Sigmoid colon (tissue), 7 donors: ENCODE data around the gene KIF13A. TPM values are rescaled to one million over a fixed set of nuclear protein-coding genes. Genes with fewer than 3 reads are reported as not detected.
"Not testable (repeated sequence)": the region's sequence is repeated elsewhere in the genome, so short reads cannot be mapped to it uniquely, and the experiment has no call there.

ENCODE experiments used
- DNase-seq: peaks from one replicate; pipeline ENCODE4 v3.0.0-alpha.2; 2019
- H3K27ac ChIP-seq, 4 donors: fragments of 200-600 bp; sonication (generic); one replicate each; pipeline ENCODE4 v1.5.1; 2016 to 2019; ENCODE audit warnings: mild to moderate bottlenecking in 1 of 4
- H3K27me3 ChIP-seq, 3 donors: fragments of 200-600 bp; sonication (generic); one replicate each; pipeline ENCODE4 v1.5.1; 2019; ENCODE audit warnings: mild to moderate bottlenecking in 1 of 3
- H3K36me3 ChIP-seq, 4 donors: fragments of 200-600 bp; sonication (generic); one replicate each; pipeline ENCODE4 v1.5.1; 2016 to 2019
- H3K4me1 ChIP-seq, 4 donors: fragments of 200-600 bp; sonication (generic); one replicate each; pipeline ENCODE4 v1.5.1; 2017 to 2019
- H3K4me3 ChIP-seq, 4 donors: fragments of 200-600 bp; sonication (generic); one replicate each; pipeline ENCODE4 v1.5.1; 2017 to 2019; ENCODE audit warnings: mild to moderate bottlenecking in 2 of 4, moderate library complexity in 1 of 4
- H3K9me3 ChIP-seq, 4 donors: fragments of 200-600 bp in 3 of 4; sonication (generic) in 3 of 4; one replicate each; pipeline versions ENCODE4 v1.5.1 to v1.6.1; 2013 to 2019
- CTCF ChIP-seq, 4 experiments: fragments of 450-650 bp in 3 of 4; fragments of 200-600 bp in 1 of 4; IDR thresholded peaks; one replicate each; pipeline ENCODE4 v1.5.1; 2016 to 2019; ENCODE audit warnings: antibody characterized with exemption in 4 of 4, mild to moderate bottlenecking in 3 of 4, moderate library complexity in 2 of 4
- EP300 ChIP-seq, 4 donors: sonication (generic); formaldehyde crosslinking; IDR thresholded peaks; one replicate each; pipeline ENCODE4 v1.6.1; 2017; ENCODE audit warnings: antibody characterized with exemption in 4 of 4
- POLR2A ChIP-seq, 2 donors: fragments of 450-650 bp; IDR thresholded peaks; one replicate each; pipeline ENCODE4 v1.6.1; 2016; ENCODE audit warnings: antibody characterized with exemption in 2 of 2, mild to moderate bottlenecking in 2 of 2, moderate library complexity in 2 of 2
- POLR2AphosphoS5 ChIP-seq, 4 donors: sonication (generic); formaldehyde crosslinking; IDR thresholded peaks; one replicate each; pipeline ENCODE4 v1.6.1; 2017; ENCODE audit warnings: antibody characterized with exemption in 4 of 4
- WGBS, 2 donors: extraction: QIAGEN DNeasy Blood & Tissue Kit; methylation state at CpG; one replicate each; pipeline ENCODE4 v1.1.7; 2013; 5-methylcytosine and 5-hydroxymethylcytosine counted together
- intact Hi-C: fragments of 100-400 bp; cut with DNase I; formaldehyde crosslinking; loops from one replicate; pipeline ENCODE4 v1.15.1; 2023
- polyA plus RNA-seq, 3 donors: library from polyadenylated mRNA; stranded (reverse); fragments of 200-250 nt; gene quantifications; one replicate each; pipeline ENCODE4 v1.2.3, GENCODE V29; 2013
- total RNA-seq, 4 donors: library from RNA; depleted of rRNA; stranded (reverse); fragments of >200 nt; gene quantifications; one replicate each; pipeline ENCODE4 v1.1.0, GENCODE V29; 2016
- donor health status: healthy with polysubstance abuse.
- donor health status: Bipolar disorder and iron deficiency.
- donor health status: healthy.

Gene KIF13A
- total and polyA plus RNA-seq, 7 donors, result 18.5 to 73.8 (median 55.3) TPM

GRCh38 chr6:17890309-17890708 is 97.1 kb downstream of the KIF13A start:
- Histone ChIP-seq H3K27me3 (no peaks in the 10 kb centered on the region), H3K27ac (no peak overlapping the region), H3K4me1 (peaks cover 0 to 13% (median 5%) of the 10 kb centered on the region in 4 donors), H3K9me3 (peaks cover 0 to 7% (median 3%) of the 10 kb centered on the region in 4 donors), H3K36me3 (peaks cover 0 to 27% (median 7%) of the 10 kb centered on the region in 4 donors), H3K4me3 (no peak overlapping the region)
- no peak for TF ChIP-seq POLR2AphosphoS5 (IDR thresholded peaks at IDR 0.05)
- no peak for TF ChIP-seq POLR2A (IDR thresholded peaks at IDR 0.05)
- intact Hi-C loops, result no loop called here
- DNase-seq, result no peak
- 66 to 72% methylated on average over 1 of the region's 1 CpG for WGBS, 2 donors

- Histone ChIP-seq H3K36me3 (peaks cover 0 to 22% (median 6%) of the 10 kb centered on the region in 4 donors), H3K4me1 (peaks cover 0 to 18% (median 11%) of the 10 kb centered on the region in 4 donors)
- H3K4me3 ChIP-seq, H3K9me3 ChIP-seq, H3K27me3 ChIP-seq, H3K27ac ChIP-seq, intact Hi-C loops, DNase-seq: not testable (repeated sequence)
- WGBS, 2 donors, result 93 to 95% methylated on average over 9 of the region's 9 CpGs
Measured at GRCh38 chr6:17889777-17890176, 97.7 kb downstream of the KIF13A start.

- H3K27me3 ChIP-seq, result no peaks in the 10 kb centered on the region
- no peak overlapping the region for H3K27ac ChIP-seq
- intact Hi-C loops, result no loop called here
- no peaks in the 10 kb centered on the region for H3K9me3 ChIP-seq
- no peak overlapping the region for H3K4me3 ChIP-seq
- peaks cover 0 to 4% (median 0%) of the 10 kb centered on the region in 4 donors for H3K36me3 ChIP-seq
- WGBS, 2 donors, result 85 to 91% methylated on average over 1 of the region's 1 CpG
- TF ChIP-seq POLR2A (IDR thresholded peaks at IDR 0.05) (no peak), POLR2AphosphoS5 (IDR thresholded peaks at IDR 0.05) (no peak), EP300 (IDR thresholded peaks at IDR 0.05) (no peak)
- H3K4me1 ChIP-seq, result peaks cover 0 to 30% (median 23%) of the 10 kb centered on the region in 4 donors
- no peak for DNase-seq
Measured at GRCh38 chr6:17886891-17887290, 100.5 kb downstream of the KIF13A start.

GRCh38 chr6:17885889-17886576 is 101.4 kb downstream of the KIF13A start:
- no peak for DNase-seq
- Histone ChIP-seq H3K4me3 (no peak overlapping the region), H3K27me3 (no peaks in the 10 kb centered on the region), H3K4me1 (peaks cover 0 to 30% (median 23%) of the 10 kb centered on the region in 4 donors), H3K27ac (no peak overlapping the region), H3K9me3 (no peaks in the 10 kb centered on the region), H3K36me3 (no peaks in the 10 kb centered on the region)
- 96% methylated on average over 4 of the region's 4 CpGs for WGBS, 2 donors
- intact Hi-C loops, result no loop called here
- TF ChIP-seq POLR2AphosphoS5 (IDR thresholded peaks at IDR 0.05), result no peak
- TF ChIP-seq EP300 (IDR thresholded peaks at IDR 0.05), result no peak
- no peak for TF ChIP-seq CTCF (IDR thresholded peaks at IDR 0.05)
- TF ChIP-seq POLR2A (IDR thresholded peaks at IDR 0.05), result no peak

GRCh38 chr6:17884498-17885478 is 102.6 kb downstream of the KIF13A start:
- Histone ChIP-seq H3K4me3 (no peak overlapping the region), H3K9me3 (no peaks in the 10 kb centered on the region), H3K27me3 (no peaks in the 10 kb centered on the region), H3K36me3 (no peaks in the 10 kb centered on the region), H3K4me1 (peaks cover 0 to 33% (median 26%) of the 10 kb centered on the region in 4 donors), H3K27ac (peak overlapping the region in 1 of 4 donors; percentile 30)
- TF ChIP-seq CTCF (IDR thresholded peaks at IDR 0.05), result no peak
- no peak for TF ChIP-seq EP300 (IDR thresholded peaks at IDR 0.05)
- no peak for TF ChIP-seq POLR2A (IDR thresholded peaks at IDR 0.05)
- no peak for TF ChIP-seq POLR2AphosphoS5 (IDR thresholded peaks at IDR 0.05)
- WGBS, 2 donors, result 51 to 85% methylated on average over 4 of the region's 4 CpGs
- intact Hi-C loops, result no loop called here
- DNase-seq, result no peak
